ENCODE results near the gene ANGPT4. TPM values are rescaled to one million over a fixed set of nuclear protein-coding genes. Genes with fewer than 3 reads are reported as not detected.

ANGPT4 gene
- total and polyA plus RNA-seq, 8 donors = 0.03 to 0.34 (median 0.18) TPM; not detected in 4

- Histone ChIP-seq H3K9me3 (no peaks in the 10 kb centered on the region), H3K27me3 (no peaks in the 10 kb centered on the region), H3K27ac (no peak overlapping the region), H3K36me3 (no peaks in the 10 kb centered on the region), H3K4me1 (no peaks in the 10 kb centered on the region), H3K4me3 (no peak overlapping the region)
- intact Hi-C loops (cut with DNase I) = no loop called here
- no peak for TF ChIP-seq CTCF (IDR thresholded peaks at IDR 0.05)
- DNase-seq = no peak
- WGBS, 2 donors = 52 to 53% methylated on average over 9 of the region's 9 CpGs
- no peak for FAIRE-seq
- ATAC-seq = peak in 1 of 4 donors; percentile 47
Observed at GRCh38 chr20:878511-879307, 37.4 kb downstream of the ANGPT4 start.

GRCh38 chr20:877814-878213, 38.3 kb downstream of the ANGPT4 start:
- TF ChIP-seq CTCF (IDR thresholded peaks at IDR 0.05) = no peak
- ATAC-seq = no peak
- Histone ChIP-seq H3K4me1 (no peaks in the 10 kb centered on the region), H3K36me3 (no peaks in the 10 kb centered on the region), H3K4me3 (no peak overlapping the region), H3K9me3 (no peaks in the 10 kb centered on the region), H3K27me3 (no peaks in the 10 kb centered on the region), H3K27ac (no peak overlapping the region)
- WGBS, 2 donors = 67% methylated on average over 7 of the region's 7 CpGs
- intact Hi-C loops (cut with DNase I) = no loop called here
- no peak for DNase-seq
- no peak for FAIRE-seq

GRCh38 chr20:875115-875514, 41.0 kb downstream of the ANGPT4 start:
- DNase-seq (no peak), ATAC-seq (no peak), FAIRE-seq (no peak)
- no peaks in the 10 kb centered on the region for H3K36me3 ChIP-seq
- intact Hi-C loops (cut with DNase I) = no loop called here
- H3K9me3 ChIP-seq = no peaks in the 10 kb centered on the region
- TF ChIP-seq CTCF (IDR thresholded peaks at IDR 0.05) = no peak
- WGBS, 2 donors = 69 to 78% methylated on average over 4 of the region's 4 CpGs
- no peak overlapping the region for H3K4me3 ChIP-seq
- no peaks in the 10 kb centered on the region for H3K4me1 ChIP-seq
- no peak overlapping the region for H3K27ac ChIP-seq
- H3K27me3 ChIP-seq = no peaks in the 10 kb centered on the region

- FAIRE-seq (no peak), ATAC-seq (peak in 1 of 4 donors; percentile 49), DNase-seq (no peak)
- 58 to 68% methylated on average over 10 of the region's 10 CpGs for WGBS, 2 donors
- Histone ChIP-seq H3K27me3 (no peaks in the 10 kb centered on the region), H3K4me3 (no peak overlapping the region), H3K36me3 (no peaks in the 10 kb centered on the region), H3K4me1 (no peaks in the 10 kb centered on the region), H3K27ac (no peak overlapping the region), H3K9me3 (no peaks in the 10 kb centered on the region)
- intact Hi-C loops (cut with DNase I) = no loop called here
- no peak for TF ChIP-seq CTCF (IDR thresholded peaks at IDR 0.05)
Observed at GRCh38 chr20:873875-874607, 42.1 kb downstream of the ANGPT4 start.

Measured in pancreas (tissue), 10 donors.